ENCODE measurements around the gene SLC6A20.

- TF ChIP-seq POLR2AphosphoS5 (IDR thresholded peaks at IDR 0.05) (no peak), CTCF (IDR thresholded peaks at IDR 0.05) (no peak), EP300 (IDR thresholded peaks at IDR 0.05) (no peak), POLR2A (IDR thresholded peaks at IDR 0.05; ENCODE audit: low read depth) (no peak)
Measured at GRCh38 chr3:45789235-45789812, 7.0 kb downstream of the SLC6A20 start.

Data from esophagus muscularis mucosa (tissue), 4 donors.